Bronchial epithelial cell (primary cell): ENCODE measurements around the gene PHACTR1. TPM values are rescaled to one million over a fixed set of nuclear protein-coding genes. Genes with fewer than 3 reads are reported as not detected.
"Not testable (repeated sequence)": the region's sequence is repeated elsewhere in the genome, so short reads cannot be mapped to it uniquely, and the experiment has no call there.

Experiments used
- DNase-seq: peaks from one replicate; pipeline ENCODE4 v3.0.0-alpha.2; 2010; ENCODE audit warnings: low read depth
- FAIRE-seq: peaks from 2 replicates; lab custom pipeline; 2011; peaks lifted over from hg19 to GRCh38; lab: Jason Lieb, UNC
- H3K27me3 ChIP-seq: 2 replicates; pipeline ENCODE4 v1.5.1; 2011; ENCODE audit warnings: low read length; ENCODE audit not compliant: control insufficient read depth, insufficient read depth
- H3K36me3 ChIP-seq: 2 replicates; pipeline ENCODE4 v1.5.1; 2011; ENCODE audit warnings: low read length; ENCODE audit not compliant: control insufficient read depth, insufficient read depth
- H3K4me3 ChIP-seq: 2 replicates; pipeline ENCODE4 v1.5.1; 2011; ENCODE audit warnings: mild to moderate bottlenecking, low read depth, low read length, control low read depth
- total RNA-seq: library from RNA; depleted of rRNA; stranded (reverse); fragments of >200 nt; gene quantifications from 2 replicates; pipeline ENCODE4 v1.2.1, GENCODE V29; 2014
- TF ChIP-seq, protein P1 (sequence below): IDR thresholded peaks from 2 replicates; pipeline ENCODE4 v1.5.1; 2011; ENCODE audit warnings: mild to moderate bottlenecking, moderate library complexity, low read length, control low read depth, inconsistent platforms; ENCODE audit not compliant: insufficient read depth, severe bottlenecking

PHACTR1 gene
- total RNA-seq, 1 donor from 2014 or later, result under 0.01 TPM

DNA sequence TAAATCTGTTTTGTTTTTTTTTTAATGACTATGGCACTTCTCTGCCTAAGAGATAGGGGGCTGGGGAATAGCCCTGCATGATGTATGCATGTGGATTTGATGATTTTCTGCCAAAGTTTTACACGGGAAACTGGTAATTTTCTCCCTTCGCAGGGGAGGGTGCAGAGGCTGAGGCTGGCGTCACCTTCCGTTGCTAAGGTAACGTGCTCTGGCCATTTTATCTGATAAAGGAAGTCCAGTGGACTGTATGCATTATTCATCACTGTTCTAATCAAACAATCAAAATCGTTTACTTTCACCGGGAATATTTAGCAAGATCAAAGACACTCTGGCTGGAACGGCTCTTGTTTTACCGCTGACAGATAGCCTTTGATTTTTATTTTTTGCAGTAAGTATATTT is 789 bp downstream of the PHACTR1 start:
- Histone ChIP-seq H3K36me3 (no peaks in the 10 kb centered on the region), H3K4me3 (no peak overlapping the region), H3K27me3 (peaks cover 6% of the 10 kb centered on the region)
- FAIRE-seq, result no peak
- DNase-seq, result peak; percentile 16
- TF ChIP-seq, protein P1, sequence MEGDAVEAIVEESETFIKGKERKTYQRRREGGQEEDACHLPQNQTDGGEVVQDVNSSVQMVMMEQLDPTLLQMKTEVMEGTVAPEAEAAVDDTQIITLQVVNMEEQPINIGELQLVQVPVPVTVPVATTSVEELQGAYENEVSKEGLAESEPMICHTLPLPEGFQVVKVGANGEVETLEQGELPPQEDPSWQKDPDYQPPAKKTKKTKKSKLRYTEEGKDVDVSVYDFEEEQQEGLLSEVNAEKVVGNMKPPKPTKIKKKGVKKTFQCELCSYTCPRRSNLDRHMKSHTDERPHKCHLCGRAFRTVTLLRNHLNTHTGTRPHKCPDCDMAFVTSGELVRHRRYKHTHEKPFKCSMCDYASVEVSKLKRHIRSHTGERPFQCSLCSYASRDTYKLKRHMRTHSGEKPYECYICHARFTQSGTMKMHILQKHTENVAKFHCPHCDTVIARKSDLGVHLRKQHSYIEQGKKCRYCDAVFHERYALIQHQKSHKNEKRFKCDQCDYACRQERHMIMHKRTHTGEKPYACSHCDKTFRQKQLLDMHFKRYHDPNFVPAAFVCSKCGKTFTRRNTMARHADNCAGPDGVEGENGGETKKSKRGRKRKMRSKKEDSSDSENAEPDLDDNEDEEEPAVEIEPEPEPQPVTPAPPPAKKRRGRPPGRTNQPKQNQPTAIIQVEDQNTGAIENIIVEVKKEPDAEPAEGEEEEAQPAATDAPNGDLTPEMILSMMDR, result no peak

DNA sequence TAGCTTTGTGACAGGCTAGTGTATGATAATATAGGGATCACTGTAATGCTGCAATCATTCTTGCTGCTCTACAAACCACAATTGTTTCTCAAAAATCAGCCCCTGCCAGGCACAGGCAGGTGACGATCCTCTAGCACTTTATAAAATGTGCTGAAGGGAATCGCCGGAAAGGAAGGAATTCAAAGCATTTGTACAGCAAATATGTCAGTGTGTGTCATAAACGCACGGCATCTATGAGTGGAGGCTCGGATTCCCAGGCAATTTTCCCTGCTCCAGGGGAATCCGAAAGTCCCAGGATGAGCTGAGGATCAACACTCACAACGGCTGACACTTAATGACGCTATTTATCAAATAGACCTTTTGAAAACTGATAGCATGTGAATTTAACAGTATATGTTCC is 1.4 kb downstream of the PHACTR1 start:
- Histone ChIP-seq H3K27me3 (peaks cover 6% of the 10 kb centered on the region), H3K36me3 (no peaks in the 10 kb centered on the region), H3K4me3 (no peak overlapping the region)
- FAIRE-seq, result no peak
- TF ChIP-seq, protein P1, result no peak
- peak; percentile 41 for DNase-seq

DNA sequence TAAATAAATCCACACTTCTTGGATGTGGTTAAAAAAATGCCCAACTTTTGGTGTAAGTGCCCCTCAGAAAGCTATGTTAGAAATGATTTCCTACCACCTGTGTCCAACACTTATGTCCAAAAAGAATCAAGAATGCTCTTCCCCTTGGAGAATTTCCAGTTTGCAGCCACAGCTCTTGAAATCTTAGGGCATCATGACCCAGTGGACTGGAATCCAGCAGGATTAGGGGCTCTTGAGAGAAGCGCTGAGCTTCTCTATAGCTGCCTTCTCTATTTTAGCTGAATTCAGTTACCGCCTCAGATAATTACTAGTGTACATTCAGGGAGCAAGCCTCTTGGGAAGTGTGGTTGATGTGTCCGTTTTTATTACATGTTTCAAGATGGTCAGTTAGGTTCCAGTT is 2.5 kb downstream of the PHACTR1 start:
- peaks cover 6% of the 10 kb centered on the region for H3K27me3 ChIP-seq

DNA sequence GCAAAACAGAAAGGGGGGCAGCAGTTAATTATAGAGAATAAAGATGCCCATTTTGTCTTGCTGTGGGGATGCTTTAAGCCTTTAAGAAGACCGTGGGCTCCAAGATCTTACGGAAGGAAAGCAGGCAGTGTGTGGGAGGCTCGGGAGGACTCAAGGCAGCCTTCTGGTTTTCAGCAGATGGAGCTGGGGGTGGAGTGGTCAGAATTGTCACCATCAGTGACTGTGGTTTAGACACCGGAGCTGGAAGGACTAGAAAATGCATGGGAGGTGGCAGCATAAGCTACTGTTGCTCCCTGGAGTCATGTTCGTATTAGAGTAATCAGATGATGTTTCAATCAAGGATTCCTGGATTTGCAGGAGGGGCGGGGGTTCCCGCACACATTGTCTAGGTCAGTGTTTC is 3.7 kb downstream of the PHACTR1 start:
- DNase-seq (no peak), FAIRE-seq (no peak)
- TF ChIP-seq, protein P1, result no peak
- H3K4me3 ChIP-seq, result no peak overlapping the region
- H3K27me3 ChIP-seq, result peaks cover 6% of the 10 kb centered on the region
- no peaks in the 10 kb centered on the region for H3K36me3 ChIP-seq

More for the DNA sequence above, 2.5 kb downstream of the PHACTR1 start:
- TF ChIP-seq, protein P1, result no peak
- no peak for FAIRE-seq
- Histone ChIP-seq H3K36me3 (no peaks in the 10 kb centered on the region), H3K4me3 (no peak overlapping the region)
- DNase-seq, result no peak

DNA sequence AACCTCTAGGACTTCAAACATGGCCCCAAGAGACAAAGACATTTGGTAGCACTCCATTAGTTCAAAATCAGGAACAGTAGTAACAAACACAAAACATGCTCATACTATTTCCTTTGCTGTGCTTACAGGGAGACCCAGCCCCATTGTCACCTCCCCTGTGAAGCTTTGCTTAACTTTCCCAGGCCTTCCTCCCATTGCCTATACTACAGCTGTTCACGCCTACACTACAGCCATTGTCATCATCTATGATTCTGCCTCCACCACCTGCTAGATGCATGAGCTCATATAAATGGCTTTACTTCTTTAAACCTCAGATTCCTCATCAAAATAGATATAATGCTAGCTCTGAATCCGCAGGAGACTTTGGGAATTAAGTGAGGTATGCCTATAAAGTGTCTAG is 8.7 kb downstream of the PHACTR1 start:
- TF ChIP-seq, protein P1, result no peak
- no peaks in the 10 kb centered on the region for H3K36me3 ChIP-seq
- DNase-seq (no peak), FAIRE-seq (no peak)
- H3K4me3 ChIP-seq, result no peak overlapping the region
- no peaks in the 10 kb centered on the region for H3K27me3 ChIP-seq

DNA sequence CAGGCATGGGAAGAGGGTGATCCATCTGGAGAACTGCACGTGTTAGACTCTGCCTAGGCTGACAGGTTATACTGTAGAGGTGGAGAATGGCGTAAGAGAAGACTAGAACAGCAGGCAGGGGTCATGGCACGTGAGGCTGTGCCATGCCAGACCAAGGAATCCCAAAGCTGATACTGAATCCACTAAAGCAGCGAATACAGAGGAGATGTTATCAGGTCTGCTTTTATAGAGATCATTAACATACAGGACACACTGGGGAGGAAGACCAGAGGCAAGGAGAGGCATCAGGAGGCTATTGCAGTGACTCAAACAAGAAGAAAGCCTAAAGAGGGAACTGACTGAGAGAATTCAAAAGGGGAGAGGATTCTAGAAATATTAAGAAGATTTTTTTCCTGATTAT is 12.9 kb downstream of the PHACTR1 start:
- FAIRE-seq (no peak), DNase-seq (no peak)
- Histone ChIP-seq H3K4me3 (no peak overlapping the region), H3K27me3 (no peaks in the 10 kb centered on the region), H3K36me3 (no peaks in the 10 kb centered on the region)
- TF ChIP-seq, protein P1, result no peak

DNA sequence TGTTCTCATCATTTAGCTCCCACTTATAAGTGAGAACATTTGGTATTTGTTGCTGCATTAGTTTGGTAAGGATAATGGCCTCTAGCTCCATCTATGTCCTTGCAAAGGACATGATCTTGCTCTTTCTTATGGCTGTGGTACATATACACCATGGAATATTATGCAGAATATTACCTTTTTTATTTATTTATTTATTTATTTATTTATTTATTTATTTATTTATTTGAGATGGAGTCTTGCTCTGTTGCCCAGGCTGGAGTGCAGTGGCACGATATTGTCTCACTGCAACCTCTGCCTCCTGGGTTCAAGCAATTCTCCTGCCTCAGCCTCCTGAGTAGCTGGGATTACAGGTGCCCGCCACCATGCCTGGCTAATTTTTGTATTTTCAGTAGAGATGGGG is 14.2 kb downstream of the PHACTR1 start:
- not testable (repeated sequence) for H3K27me3 ChIP-seq, FAIRE-seq, H3K4me3 ChIP-seq, DNase-seq, H3K36me3 ChIP-seq
